IPS-15b (cell line): ENCODE results near the gene PDZRN4.
"Not testable (repeated sequence)": the region's sequence is repeated elsewhere in the genome, so short reads cannot be mapped to it uniquely, and the experiment has no call there.

Source experiments
- H3K27me3 ChIP-seq: one replicate; pipeline ENCODE4 v1.6.1; 2013; ENCODE audit warnings: low read length; ENCODE audit not compliant: control insufficient read depth, insufficient read depth
- H3K36me3 ChIP-seq: one replicate; pipeline ENCODE4 v1.6.1; 2013; ENCODE audit warnings: low read length; ENCODE audit not compliant: control insufficient read depth, insufficient read depth
- H3K4me1 ChIP-seq: one replicate; pipeline ENCODE4 v1.6.1; 2013; ENCODE audit warnings: mild to moderate bottlenecking, low read length; ENCODE audit not compliant: control insufficient read depth, insufficient read depth
- H3K4me3 ChIP-seq: one replicate; pipeline ENCODE4 v1.5.1; 2013; ENCODE audit warnings: low read depth, low read length
- H3K9ac ChIP-seq: one replicate; pipeline ENCODE4 v1.6.1; 2013; ENCODE audit warnings: low read depth, mild to moderate bottlenecking, low read length
- H3K9me3 ChIP-seq: one replicate; pipeline ENCODE4 v1.6.1; 2013; ENCODE audit warnings: mild to moderate bottlenecking, low read length; ENCODE audit not compliant: control insufficient read depth, insufficient read depth

PDZRN4 gene

DNA sequence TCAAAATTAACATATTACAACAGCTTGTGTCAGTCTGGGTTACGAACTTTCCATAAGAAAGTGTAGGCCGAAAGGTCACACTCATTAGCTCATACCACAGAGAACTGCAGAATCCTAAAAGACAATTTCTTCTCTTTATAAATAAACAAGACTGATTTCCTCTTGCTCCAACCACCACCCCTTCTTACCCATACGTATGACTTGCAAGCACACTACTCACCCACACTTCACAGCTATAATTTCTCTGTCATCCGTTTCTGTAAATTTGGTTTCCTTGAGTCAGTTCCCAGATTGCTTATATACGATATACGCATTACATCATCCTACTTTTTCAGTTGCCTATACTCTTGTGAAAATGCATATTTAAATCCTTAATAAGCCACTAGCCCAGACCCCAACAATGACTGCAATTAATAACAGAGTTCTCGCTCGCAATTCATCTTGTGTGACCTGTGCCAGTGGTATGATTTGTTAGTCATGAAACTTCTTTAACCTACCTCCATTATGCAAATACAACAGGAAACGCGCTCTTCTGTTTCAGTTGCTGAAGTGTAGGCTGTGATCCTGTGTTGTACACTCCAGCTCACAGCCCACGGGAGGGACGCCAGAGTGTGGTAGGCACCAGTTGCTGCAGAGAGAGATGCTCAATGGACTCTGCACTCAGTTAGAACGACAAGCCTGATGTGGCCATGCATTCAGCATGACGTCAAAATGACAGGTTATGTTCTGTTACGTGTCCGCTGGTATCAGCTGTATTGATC is 417.6 kb downstream of the PDZRN4 start:
- H3K4me1 ChIP-seq: peaks cover 17% of the 10 kb centered on the region

GRCh38 chr12:41606468-41607445 is 418.6 kb downstream of the PDZRN4 start:
- Histone ChIP-seq H3K9me3 (no peaks in the 10 kb centered on the region), H3K9ac (no peak overlapping the region), H3K4me3 (no peak overlapping the region), H3K27me3 (no peaks in the 10 kb centered on the region), H3K4me1 (peaks cover 17% of the 10 kb centered on the region), H3K36me3 (no peaks in the 10 kb centered on the region)

More for the DNA sequence above, 417.6 kb downstream of the PDZRN4 start:
- Histone ChIP-seq H3K9ac (no peak overlapping the region), H3K9me3 (no peaks in the 10 kb centered on the region), H3K4me3 (no peak overlapping the region), H3K36me3 (no peaks in the 10 kb centered on the region), H3K27me3 (no peaks in the 10 kb centered on the region)

DNA sequence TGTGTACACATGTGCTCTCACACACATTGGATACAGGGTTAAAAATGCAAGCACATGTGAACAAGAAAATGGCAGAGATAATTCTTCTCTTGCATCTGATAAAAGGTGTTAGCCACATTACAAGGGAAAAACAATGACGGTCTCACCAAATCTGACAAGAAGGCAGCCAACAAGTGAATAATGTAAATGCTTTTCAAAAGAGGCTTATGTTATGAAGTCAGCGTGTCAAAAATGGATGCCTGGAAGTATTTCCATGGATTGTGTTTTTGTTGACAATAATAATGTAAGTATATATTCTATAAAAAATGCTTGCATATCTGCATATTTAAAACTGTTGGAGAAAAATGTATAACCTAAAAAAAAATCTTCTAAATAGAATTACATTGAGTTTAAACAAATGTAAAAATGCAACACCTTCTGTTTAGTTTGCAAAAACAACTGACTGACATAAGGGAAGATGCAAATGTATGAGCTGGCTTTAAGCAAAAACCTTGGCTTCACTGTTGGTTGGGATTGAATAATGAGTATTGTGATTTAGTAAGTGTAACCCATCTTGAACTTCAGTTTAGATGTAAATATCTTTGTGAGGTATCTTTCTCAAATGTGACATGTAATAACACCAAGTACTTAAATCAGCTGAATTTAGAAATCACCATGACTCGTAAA is 424.9 kb downstream of the PDZRN4 start:
- H3K27me3 ChIP-seq: no peaks in the 10 kb centered on the region
- H3K4me1 ChIP-seq: peaks cover 2% of the 10 kb centered on the region
- no peaks in the 10 kb centered on the region for H3K9me3 ChIP-seq
- H3K36me3 ChIP-seq: no peaks in the 10 kb centered on the region
- no peak overlapping the region for H3K4me3 ChIP-seq
- no peak overlapping the region for H3K9ac ChIP-seq

GRCh38 chr12:41615174-41615573 is 427.1 kb downstream of the PDZRN4 start:
- H3K27me3 ChIP-seq, H3K36me3 ChIP-seq, H3K4me1 ChIP-seq, H3K9me3 ChIP-seq, H3K9ac ChIP-seq, H3K4me3 ChIP-seq: not testable (repeated sequence)

DNA sequence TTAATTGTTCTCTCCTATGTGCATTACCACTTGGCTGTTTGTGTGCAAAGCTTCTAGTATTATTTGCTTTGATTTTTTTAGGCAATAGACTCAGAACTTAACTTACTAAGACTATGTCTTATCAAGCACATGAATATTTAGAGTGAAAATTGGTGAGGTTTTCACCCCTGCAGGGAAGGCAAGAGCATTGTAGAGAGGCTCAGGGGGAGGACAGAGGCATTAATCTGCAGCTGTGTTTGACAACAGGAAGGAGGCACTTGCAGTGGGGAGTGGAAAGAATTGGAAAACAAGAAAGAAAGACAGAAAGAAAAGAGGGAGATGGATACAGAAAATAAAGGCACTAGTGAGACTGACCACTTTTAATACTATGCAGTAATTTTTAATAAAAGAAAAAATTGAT is 431.6 kb downstream of the PDZRN4 start:
- Histone ChIP-seq H3K4me1 (no peaks in the 10 kb centered on the region), H3K9me3 (no peaks in the 10 kb centered on the region), H3K36me3 (no peaks in the 10 kb centered on the region), H3K27me3 (no peaks in the 10 kb centered on the region), H3K4me3 (no peak overlapping the region), H3K9ac (no peak overlapping the region)

- H3K4me1 ChIP-seq: no peaks in the 10 kb centered on the region
- H3K9ac ChIP-seq: no peak overlapping the region
- H3K27me3 ChIP-seq: no peaks in the 10 kb centered on the region
- H3K4me3 ChIP-seq: no peak overlapping the region
- no peaks in the 10 kb centered on the region for H3K36me3 ChIP-seq
- H3K9me3 ChIP-seq: no peaks in the 10 kb centered on the region
These were observed 433.2 kb downstream of the PDZRN4 start for GRCh38 chr12:41621291-41621690.
